ENCODE results near the gene ZNF813. TPM values are rescaled to one million over a fixed set of nuclear protein-coding genes. Genes with fewer than 3 reads are reported as not detected.

Gene ZNF813
- total RNA-seq: 2.9 and 3.3 TPM in 2 replicates

DNA sequence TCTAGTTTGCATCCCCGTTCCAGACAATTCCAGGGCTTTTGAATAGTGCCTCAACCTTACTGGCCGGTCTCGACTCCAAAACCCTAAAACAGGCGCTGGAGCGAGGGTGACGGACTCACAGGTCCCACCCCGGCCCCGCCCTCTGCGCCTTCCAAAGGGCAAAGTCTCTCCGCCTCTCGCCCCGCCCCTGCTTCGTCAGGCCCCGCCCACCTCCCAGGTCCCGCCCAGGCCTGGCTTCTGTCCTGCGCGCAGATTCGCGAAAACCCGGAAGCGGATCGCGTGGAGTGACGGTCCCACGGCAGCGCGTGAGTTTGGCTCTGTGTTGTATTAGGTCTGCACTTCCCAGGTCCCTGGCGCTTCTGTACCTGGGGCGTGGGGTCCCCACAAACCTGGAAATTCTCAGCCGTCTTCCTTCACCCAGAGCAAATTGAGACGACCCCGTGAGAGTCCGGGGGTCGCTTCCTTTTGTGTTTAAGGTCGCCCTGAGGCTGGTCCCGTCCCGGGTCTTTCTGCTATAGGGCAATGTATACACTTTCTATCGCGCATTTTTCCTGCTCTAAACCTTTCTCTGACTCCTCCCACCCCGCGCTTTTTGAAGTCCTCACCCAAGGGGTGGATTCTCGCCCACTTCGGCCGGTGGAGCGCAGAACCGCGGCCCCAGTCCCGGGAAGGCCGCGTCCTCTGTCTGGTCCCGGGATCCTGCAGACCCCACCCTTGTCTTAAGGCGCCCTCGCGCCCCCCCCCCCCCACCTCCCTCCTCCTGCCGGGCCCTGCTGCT is at the start of gene ZNF813:
ZNF813 (plus strand) TSS at position 249 of the 778 bp plus-strand sequence. CDS start 16,090 bp downstream, outside the sequence.

DNA sequence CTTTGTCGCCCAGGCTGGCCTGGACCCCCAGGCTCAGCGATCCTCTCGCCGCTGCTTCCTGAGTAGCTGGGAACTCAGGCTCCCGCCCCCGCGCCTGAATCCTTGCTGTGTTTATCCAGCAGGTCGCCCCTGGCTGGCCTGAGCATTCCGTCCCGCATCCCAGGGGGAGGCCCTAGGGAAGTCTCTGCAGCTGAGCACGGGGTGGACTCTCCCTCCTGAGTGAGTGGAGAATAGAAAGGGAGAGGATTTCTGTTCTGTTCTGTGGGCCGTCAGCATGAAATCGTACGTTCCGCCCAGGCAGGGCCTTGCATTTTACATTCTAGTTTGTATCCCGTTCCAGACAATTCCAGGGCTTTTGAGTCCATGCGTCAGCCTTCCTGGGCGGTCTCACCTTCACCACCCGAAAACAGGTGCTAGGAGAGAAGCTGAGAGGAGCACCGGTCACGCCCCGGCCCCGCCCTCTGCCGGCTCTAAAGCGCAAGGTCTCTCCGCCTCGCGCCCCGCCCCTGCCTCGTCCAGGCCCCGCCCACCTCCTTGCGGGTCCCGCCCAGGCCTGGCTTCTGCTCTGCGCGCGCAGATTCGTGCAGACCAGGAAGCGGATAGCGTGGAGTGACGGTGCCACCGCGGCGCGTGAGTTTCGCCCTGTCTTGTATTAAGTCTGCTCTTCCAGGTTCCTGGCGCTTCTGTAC is 36.0 kb upstream of the ZNF813 start, which contains the start of gene ZNF761:
ZNF761 (plus strand) TSS at position 586 of the 689 bp plus-strand sequence. CDS start 15,285 bp downstream, outside the sequence.

DNA sequence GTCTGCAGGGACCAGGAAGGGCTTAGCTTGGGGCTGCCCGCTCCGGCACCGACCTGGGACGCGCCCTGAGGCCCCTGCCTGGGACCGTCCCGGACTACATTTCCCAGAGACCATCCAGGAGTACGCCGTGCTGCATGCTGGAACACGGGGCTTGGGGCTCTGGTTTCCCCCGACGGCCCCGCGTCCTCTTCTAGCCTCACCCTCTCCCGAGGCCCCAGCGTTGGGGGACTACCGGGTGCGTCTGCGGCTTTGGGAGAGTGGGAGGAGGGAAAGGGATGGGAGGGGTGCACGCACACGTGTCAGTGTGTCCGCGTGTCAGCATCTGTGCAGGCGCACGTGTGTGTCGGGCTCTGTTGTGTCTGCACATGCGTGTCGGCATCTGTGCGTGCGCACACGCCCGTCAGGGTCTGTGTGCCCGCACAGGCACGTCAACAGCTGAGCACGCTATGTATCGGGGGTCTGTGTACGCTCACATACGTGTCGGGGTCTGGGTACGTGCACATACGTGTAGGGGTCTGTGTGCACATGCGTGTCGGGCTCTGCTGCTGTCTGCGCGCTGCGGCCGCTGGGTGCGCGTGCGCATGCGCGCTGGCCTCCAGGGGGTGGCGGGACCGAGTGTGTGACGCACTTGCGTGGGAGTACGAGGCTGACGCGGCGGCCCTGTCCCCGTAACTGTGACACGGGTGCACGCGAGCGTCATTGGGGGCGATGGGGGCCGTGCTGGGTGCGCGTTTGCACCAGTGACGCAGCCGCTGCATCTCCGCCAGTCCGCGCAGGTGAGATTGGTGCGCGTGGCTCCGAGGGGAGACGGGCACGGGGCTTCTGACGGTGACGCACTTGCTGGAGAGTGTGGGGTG is 70.2 kb downstream of the ZNF813 start, which contains the start of gene ZNF331:
ZNF331 (plus strand) TSS at position 625 of the 857 bp plus-strand sequence. CDS start 31,232 bp downstream, outside the sequence.

Other genes with a start within 250 kb of the ZNF813 start
- gene ZNF677, start 212.9 kb upstream of the ZNF813 start, total RNA-seq: 11.1 and 12.5 TPM in 2 replicates
- gene VN1R2, start 209.4 kb upstream of the ZNF813 start, total RNA-seq: not detected in 2 replicates
- not detected in 2 replicates for gene VN1R4, start 200.0 kb upstream of the ZNF813 start, total RNA-seq
- 4.8 and 6.6 TPM in 2 replicates for gene ZNF845, start 134.0 kb upstream of the ZNF813 start, total RNA-seq
- 2.0 and 3.3 TPM in 2 replicates for gene ZNF525, start 102.0 kb upstream of the ZNF813 start, total RNA-seq
- 11.0 and 13.1 TPM in 2 replicates for gene ZNF765, start 72.6 kb upstream of the ZNF813 start, total RNA-seq
- 9.8 and 11.0 TPM in 2 replicates for gene ZNF761, start 35.7 kb upstream of the ZNF813 start, total RNA-seq
- gene ZNF331, start 70.4 kb downstream of the ZNF813 start, total RNA-seq: 7.8 and 9.2 TPM in 2 replicates
- not detected in 2 replicates for gene DPRX, start 164.3 kb downstream of the ZNF813 start, total RNA-seq